Astrocyte of the hippocampus (primary cell): ENCODE data around the gene C1orf122.

Experiments
- DNase-seq: peaks from one replicate; pipeline ENCODE4 v3.0.0; 2011; ENCODE audit warnings: low read depth, low spot score

Gene C1orf122

DNA sequence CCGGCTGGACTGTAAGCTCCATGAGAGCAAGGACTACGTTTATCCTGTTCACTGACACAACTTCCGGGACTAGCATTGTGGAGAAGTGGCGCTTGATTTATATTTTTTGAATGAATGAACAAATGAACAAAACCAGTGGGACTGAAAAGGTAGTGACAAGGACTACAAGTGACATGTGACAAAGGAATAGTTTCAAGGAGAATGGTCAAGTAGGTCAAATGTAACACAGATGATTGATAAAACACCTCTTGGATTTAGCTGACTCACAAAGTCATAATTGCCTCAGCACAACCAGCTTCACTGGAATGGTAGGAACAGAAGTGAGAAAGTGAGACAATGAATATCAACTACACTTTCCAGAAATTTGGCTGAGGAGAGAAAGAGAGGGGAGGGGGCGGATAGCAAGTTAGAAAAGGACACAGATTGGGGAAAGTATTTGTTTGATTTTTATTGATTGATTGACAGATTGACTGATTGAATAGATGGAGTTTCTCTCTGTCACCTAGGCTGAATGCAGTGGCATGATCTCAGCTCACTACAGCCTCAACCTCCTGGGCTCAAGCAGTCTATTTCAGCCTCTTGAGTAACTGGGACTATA is 37.6 kb downstream of the C1orf122 start:
- no peak for DNase-seq

DNA sequence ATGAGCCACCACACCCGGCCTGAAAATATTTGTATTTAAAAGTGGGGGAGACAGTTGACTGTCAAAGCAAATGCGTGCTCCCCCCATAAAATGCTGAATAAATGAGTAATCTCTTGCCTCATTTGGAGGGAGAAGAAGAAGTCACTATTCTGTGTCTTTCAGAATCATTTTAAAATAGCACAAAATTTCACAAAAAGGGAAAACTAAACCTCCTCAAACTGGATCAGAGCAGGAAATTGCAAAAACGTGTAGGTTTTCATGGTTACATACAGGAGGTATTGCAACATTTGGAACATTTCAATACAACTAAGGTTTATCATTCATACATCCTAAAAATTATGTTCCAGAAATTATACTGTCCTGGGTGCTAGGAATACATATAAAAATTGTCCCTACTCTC is 38.2 kb downstream of the C1orf122 start:
- no peak for DNase-seq

DNA sequence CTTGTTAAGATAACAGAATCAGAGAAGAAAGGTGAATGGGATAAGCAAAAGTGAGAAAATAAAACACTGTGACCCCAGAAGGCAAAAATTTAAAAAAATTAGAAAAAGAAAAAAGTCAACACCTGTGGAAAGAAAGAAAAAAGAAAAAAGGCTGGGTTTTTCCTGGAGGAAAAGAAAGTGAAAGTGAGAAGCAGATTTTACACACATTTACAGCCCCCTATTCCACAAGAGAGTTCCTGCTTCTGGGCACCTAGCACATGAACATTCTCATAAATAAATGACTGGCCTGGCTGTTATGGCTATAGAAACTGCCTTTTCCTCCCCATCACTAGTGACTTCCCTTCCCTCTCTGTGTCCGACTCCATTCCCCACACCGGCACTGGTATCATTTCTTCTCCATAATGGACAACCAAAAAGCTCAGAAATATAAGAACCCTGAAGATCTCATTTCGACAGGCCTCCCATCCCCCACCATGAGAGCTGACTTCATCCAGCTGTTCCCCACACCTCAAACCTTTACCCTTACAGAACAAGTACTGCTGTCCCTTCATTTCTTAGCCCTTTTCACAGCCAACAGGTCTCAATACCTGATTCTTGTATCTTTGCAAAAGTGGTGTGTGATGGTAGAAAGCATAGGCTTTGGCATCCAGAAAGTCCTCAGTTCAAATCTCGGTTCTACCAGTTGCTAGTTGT is 39.2 kb downstream of the C1orf122 start:
- no peak for DNase-seq

DNA sequence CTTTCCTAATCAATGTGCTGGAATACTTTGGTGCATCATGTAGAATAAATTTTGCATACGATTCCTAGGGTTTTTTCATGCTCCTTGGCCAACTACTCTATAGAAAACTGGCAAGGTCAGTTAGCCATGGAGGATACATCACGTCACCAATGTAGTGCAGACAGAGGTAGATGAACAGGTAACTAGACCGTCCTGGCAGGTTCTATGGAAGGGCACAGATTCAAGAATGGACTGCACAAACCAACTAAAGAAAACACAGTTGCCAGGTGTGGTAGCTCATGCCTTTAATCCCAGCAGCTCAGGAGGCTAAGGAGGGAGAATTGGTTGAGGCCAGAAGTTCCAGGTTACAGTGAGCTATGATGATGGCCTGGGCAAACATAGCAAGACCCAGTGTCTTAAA is 41.9 kb downstream of the C1orf122 start:
- no peak for DNase-seq

DNA sequence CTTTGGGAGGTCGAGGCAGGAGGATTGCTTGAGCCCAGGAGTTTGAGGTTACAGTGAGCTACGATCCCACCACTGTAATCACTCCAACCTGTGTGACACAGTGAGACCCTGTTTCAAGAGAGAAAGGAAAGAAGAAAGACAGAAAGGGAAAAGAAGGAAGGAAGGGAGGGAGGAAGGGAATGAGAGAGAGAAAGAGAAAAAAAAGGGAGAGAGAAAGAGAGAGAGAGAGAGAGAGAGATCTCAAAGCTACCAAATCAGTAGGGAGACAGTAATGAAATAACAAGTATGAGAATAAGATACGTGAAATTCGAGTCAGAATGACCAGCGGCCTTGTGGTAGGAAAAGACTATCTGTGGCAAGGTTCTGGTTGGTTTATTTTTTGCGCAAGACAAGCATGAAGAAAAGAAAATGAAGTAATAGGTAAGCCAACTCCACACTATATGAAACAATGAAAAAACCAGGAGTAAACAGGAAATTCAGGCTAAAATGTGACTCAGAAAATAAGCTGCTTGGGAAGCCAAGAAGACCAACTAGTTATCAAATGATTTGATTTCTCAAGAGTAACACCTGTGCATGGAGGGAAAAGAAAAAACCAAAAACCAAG is 42.9 kb downstream of the C1orf122 start:
- DNase-seq = no peak

DNA sequence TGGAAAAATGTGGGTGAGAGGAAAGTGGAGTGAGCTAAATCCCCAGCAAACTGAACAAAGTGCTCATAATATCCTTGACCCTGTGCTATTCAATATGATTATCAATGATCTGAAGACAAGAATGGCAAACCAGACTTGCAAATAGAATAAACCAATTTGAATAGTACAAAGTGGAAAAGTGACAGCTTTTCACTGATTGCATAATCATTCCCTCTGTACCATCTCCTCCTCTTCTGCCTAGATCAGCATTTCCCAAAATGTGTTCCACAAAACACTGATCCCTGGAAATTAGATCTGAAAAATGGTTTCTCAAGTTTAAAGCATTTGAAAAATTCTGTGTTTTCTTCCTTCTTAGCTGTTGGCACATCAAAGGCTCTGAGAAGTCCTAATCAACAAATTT is 43.7 kb downstream of the C1orf122 start:
- no peak for DNase-seq

DNA sequence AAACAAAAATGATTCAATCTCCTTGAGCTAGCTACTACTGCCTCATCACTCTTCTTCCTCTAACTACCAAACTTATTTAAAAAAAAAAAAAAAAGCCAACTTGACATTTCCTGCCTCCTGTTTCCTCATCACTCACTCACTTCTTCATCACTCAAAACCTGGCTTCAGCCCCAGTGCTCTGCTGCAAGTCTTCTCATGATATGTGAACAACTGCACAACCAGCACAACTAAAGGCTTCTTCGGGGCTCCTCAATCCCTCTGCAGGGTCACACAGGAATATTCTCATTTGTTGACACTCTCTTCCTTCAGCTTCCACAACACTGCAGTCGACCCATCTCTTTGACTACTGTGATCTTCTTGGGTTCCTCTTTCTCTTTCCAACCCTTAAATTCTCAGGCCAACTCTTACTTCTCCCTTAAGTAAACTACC is 44.2 kb downstream of the C1orf122 start:
- DNase-seq = no peak

DNA sequence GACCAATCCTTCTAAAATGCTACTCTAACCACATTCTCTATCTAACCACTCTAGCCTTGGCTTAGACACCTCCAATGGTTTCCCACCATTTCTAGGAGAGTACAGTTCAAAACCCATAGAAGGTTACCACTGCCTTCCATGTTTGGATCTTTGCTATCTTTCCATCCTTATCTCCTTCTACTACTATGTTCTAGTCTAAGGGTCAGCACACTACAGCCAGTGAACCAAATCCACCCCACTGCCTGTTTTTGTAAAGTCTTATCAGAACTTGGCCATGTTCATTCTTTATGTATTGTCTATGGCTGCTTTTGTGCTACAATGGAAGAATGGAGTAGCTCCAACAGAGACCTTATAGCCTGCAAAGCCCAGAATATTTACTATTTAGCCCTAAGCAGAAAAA is 45.6 kb downstream of the C1orf122 start:
- DNase-seq = no peak

DNA sequence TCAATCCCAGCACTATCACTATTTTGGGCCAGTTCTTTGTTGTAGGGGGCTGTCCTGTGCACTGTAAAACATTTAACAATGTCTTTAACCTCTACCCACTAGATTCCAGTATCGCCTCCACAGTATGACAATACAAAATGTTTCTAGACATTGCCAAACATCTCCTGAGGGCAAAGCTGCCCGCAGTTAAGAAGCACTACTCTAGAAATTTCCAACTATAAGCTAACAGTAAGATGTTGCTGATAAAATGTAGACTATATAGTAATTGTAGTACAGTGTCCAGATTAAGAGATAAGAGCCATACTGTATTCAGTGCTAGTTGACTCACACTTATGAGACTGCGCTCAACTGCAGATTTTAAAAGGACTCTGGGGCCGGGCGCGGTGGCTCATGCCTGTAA is 46.8 kb downstream of the C1orf122 start:
- DNase-seq = no peak
